ENCODE data around the gene FLT1.

DNA sequence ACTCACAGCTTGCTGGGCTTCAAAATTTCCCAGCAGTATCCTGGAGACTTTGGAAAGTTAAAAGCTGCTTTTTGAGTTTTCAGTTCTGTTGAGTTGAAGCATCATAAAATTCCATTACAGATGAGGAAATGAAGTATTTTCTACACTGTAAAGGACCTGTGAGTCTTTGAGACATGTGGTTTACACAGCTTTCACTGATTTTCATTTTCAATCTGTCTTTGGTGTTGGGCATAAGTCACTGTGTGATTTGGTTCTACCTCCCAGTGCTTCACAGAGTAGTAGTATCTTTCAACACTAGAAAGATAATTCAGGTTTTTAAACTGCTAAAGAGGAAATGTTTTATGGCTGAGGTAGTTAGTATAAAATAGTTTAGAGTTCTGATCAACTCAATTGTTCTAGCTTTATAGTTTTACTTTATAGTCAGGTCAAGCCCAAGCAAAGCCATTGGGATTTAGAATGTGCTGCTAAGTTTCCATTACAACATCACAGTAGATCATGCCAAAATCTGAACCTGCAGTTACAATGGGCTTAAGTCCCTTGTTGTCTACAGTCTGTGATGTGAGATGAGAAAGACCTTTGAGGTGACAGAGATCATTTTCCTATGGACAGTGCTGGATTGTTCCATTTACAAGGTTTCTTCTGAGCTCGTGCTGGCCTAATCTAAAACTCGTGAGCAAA, 161.6 kb downstream of the FLT1 start:
- TF ChIP-seq CTCF (IDR thresholded peaks at IDR 0.05) (no peak), EZH2phosphoT487 (IDR thresholded peaks at IDR 0.05) (no peak)

All from neural progenitor cell (in vitro differentiated cells).